GM23338 (cell line): ENCODE measurements around the gene FOXB2. TPM values are rescaled to one million over a fixed set of nuclear protein-coding genes. Genes with fewer than 3 reads are reported as not detected.

Experiments used
- ATAC-seq: fragments of 200-7000 bp; cut with Tn5 transposase; 3 replicates; pipeline ENCODE4 v1.9.1; 2020
- DNase-seq: peaks from one replicate; pipeline ENCODE4 v3.0.0-alpha.2; 2015; ENCODE audit warnings: low spot score
- H2AFZ ChIP-seq: fragments of 200-600 bp; sonication (generic); 2 replicates; pipeline ENCODE4 v1.8.0; 2016; ENCODE audit warnings: antibody characterized with exemption, mild to moderate bottlenecking, moderate library complexity
- H3F3A ChIP-seq: fragments of 200-600 bp; sonication (generic); replicated peaks from 2 replicates; pipeline ENCODE4 v1.8.0; 2017; ENCODE audit warnings: antibody characterized with exemption, mixed run types, low read depth
- H3K27ac ChIP-seq: fragments of 200-600 bp; sonication (generic); 2 replicates; pipeline ENCODE4 v1.6.1; 2016; ENCODE audit warnings: low read depth
- H3K27me3 ChIP-seq: fragments of 200-600 bp; sonication (generic); 2 replicates; pipeline ENCODE4 v1.8.0; 2016; ENCODE audit warnings: mild to moderate bottlenecking, mixed run types, moderate library complexity; ENCODE audit not compliant: insufficient read depth
- H3K36me3 ChIP-seq: fragments of 200-600 bp; sonication (generic); 2 replicates; pipeline ENCODE4 v1.8.0; 2016; ENCODE audit warnings: mild to moderate bottlenecking; ENCODE audit not compliant: insufficient read depth
- H3K4me1 ChIP-seq: fragments of 200-600 bp; sonication (generic); 2 replicates; pipeline ENCODE4 v1.8.0; 2016; ENCODE audit warnings: mild to moderate bottlenecking, moderate library complexity; ENCODE audit not compliant: insufficient read depth
- H3K4me2 ChIP-seq: fragments of 200-600 bp; sonication (generic); 2 replicates; pipeline ENCODE4 v1.7.1; 2017; ENCODE audit warnings: mixed run types
- H3K4me3 ChIP-seq: fragments of 200-600 bp; sonication (generic); 2 replicates; pipeline ENCODE4 v1.6.1; 2016; ENCODE audit warnings: mixed run types
- H3K79me2 ChIP-seq: fragments of 200-600 bp; sonication (generic); replicated peaks from 2 replicates; pipeline ENCODE4 v1.8.0; 2017; ENCODE audit warnings: mild to moderate bottlenecking; ENCODE audit not compliant: insufficient read depth
- H3K9me2 ChIP-seq: fragments of 200-600 bp; sonication (generic); 2 replicates; pipeline ENCODE4 v1.8.0; 2017; ENCODE audit not compliant: insufficient read depth
- H4K20me1 ChIP-seq: fragments of 200-600 bp; sonication (generic); replicated peaks from 2 replicates; pipeline ENCODE4 v1.8.0; 2017; ENCODE audit warnings: mild to moderate bottlenecking; ENCODE audit not compliant: insufficient read depth
- H3K27ac Mint-ChIP-seq: 2 replicates; pipeline ENCODE4 v1.8.0; 2020; ENCODE audit warnings: inconsistent platforms, mild to moderate bottlenecking, moderate library complexity, mixed read lengths
- H3K27me3 Mint-ChIP-seq: 3 replicates; pipeline ENCODE4 v1.8.0; 2022; ENCODE audit warnings: low read depth, mild to moderate bottlenecking, moderate library complexity, mixed read lengths, inconsistent platforms; ENCODE audit not compliant: insufficient read depth, poor library complexity
- H3K36me3 Mint-ChIP-seq: 3 replicates; pipeline ENCODE4 v1.8.0; 2021; ENCODE audit warnings: low read depth, mild to moderate bottlenecking, inconsistent platforms, moderate library complexity, mixed read lengths
- H3K4me1 Mint-ChIP-seq: 3 replicates; pipeline ENCODE4 v1.8.0; 2020; ENCODE audit warnings: mild to moderate bottlenecking, inconsistent platforms, mixed read lengths
- H3K4me3 Mint-ChIP-seq: 3 replicates; pipeline ENCODE4 v1.8.0; 2021; ENCODE audit warnings: moderate library complexity, mild to moderate bottlenecking, inconsistent platforms, mixed read lengths
- H3K9me3 Mint-ChIP-seq: 3 replicates; pipeline ENCODE4 v1.8.0; 2020; ENCODE audit warnings: moderate library complexity, mild to moderate bottlenecking, inconsistent platforms, mixed read lengths
- CREB1 ChIP-seq: fragments of 250-450 bp; sonication (Bioruptor Pico); IDR thresholded peaks from 2 replicates; pipeline ENCODE4 v1.5.0; 2020; ENCODE audit warnings: low read depth, mild to moderate bottlenecking, moderate library complexity
- EZH2 ChIP-seq: fragments of 200-600 bp; sonication (generic); IDR thresholded peaks from one replicate; pipeline ENCODE4 v1.8.0; 2017; ENCODE audit warnings: antibody characterized with exemption, mild to moderate bottlenecking, low read depth; ENCODE audit not compliant: unreplicated experiment
- EZH2phosphoT487 ChIP-seq: fragments of 200-600 bp; sonication (generic); IDR thresholded peaks from one replicate; pipeline ENCODE4 v1.8.1; 2018; ENCODE audit warnings: antibody characterized with exemption; ENCODE audit not compliant: unreplicated experiment
- NANOG ChIP-seq: IDR thresholded peaks from 2 replicates; pipeline ENCODE4 v1.6.1; 2016; ENCODE audit warnings: antibody characterized with exemption, borderline replicate concordance
- POLR2AphosphoS5 ChIP-seq: IDR thresholded peaks from 2 replicates; pipeline ENCODE4 v1.6.1; 2016; ENCODE audit warnings: antibody characterized with exemption, low read depth
- ZNF114 ChIP-seq: fragments of 250-450 bp; sonication (Bioruptor Pico); IDR thresholded peaks from 2 replicates; pipeline ENCODE4 v1.5.0; 2020; ENCODE audit warnings: mild to moderate bottlenecking, moderate library complexity
- ZNF462 ChIP-seq: fragments of 250-450 bp; sonication (Bioruptor Pico); IDR thresholded peaks from 2 replicates; pipeline ENCODE4 v1.5.0; 2020; ENCODE audit warnings: mild to moderate bottlenecking, moderate library complexity
- polyA plus RNA-seq: library from polyadenylated mRNA; unstranded; fragments of >200 nt; fragmentation: Nextera tagmentation; extraction: Ambion mirVana; gene quantifications from 2 replicates; pipeline ENCODE4 v1.2.1, GENCODE V29; 2016
- total RNA-seq: library from RNA; depleted of rRNA; stranded (reverse); fragments of >200 nt; shearing (Covaris generic); gene quantifications from 2 replicates; pipeline ENCODE4 v1.2.3, GENCODE V29; 2014

Gene FOXB2
- total and polyA plus RNA-seq, 2 experiments from 2014 or later = not detected

GRCh38 chr9:76988941-76989340 is 30.5 kb upstream of the FOXB2 start (continued):
- TF ChIP-seq ZNF462 (CRISPR knock-in tag) (no peak), NANOG (no peak)

GRCh38 chr9:76989501-76989900 is 30.0 kb upstream of the FOXB2 start:
- H3K27ac ChIP-seq = no peak overlapping the region
- H3K36me3 ChIP-seq = no peaks in the 10 kb centered on the region
- no peaks in the 10 kb centered on the region for H3F3A ChIP-seq
- no peaks in the 10 kb centered on the region for H3K27me3 ChIP-seq
- Mint-ChIP-seq H3K4me3 (no peak overlapping the region), H3K9me3 (no peaks in the 10 kb centered on the region; the same call in 2 of the 3 replicates), H3K27ac (no peak overlapping the region), H3K36me3 (no peaks in the 10 kb centered on the region), H3K4me1 (peaks cover 9% of the 10 kb centered on the region), H3K27me3 (no peaks in the 10 kb centered on the region)
- H3K4me1 ChIP-seq = no peaks in the 10 kb centered on the region
- ATAC-seq (no peak), DNase-seq (no peak)
- H3K4me3 ChIP-seq = no peak overlapping the region
- H3K9me2 ChIP-seq = no peaks in the 10 kb centered on the region
- H2AFZ ChIP-seq = no peak overlapping the region
- H4K20me1 ChIP-seq = no peaks in the 10 kb centered on the region
- H3K4me2 ChIP-seq = no peak overlapping the region
- no peaks in the 10 kb centered on the region for H3K79me2 ChIP-seq
- no peak for TF ChIP-seq POLR2AphosphoS5
- no peak for TF ChIP-seq EZH2phosphoT487
- no peak for TF ChIP-seq CREB1 (CRISPR knock-in tag)
- TF ChIP-seq NANOG = no peak
- no peak for TF ChIP-seq ZNF462 (CRISPR knock-in tag)
- TF ChIP-seq ZNF114 (CRISPR knock-in tag) = no peak
- no peak for TF ChIP-seq EZH2
